IPS DF 6.9 (cell line): ENCODE data around the gene TOX2.

Experiments used
- DNase-seq: peaks from one replicate; pipeline ENCODE4 v3.0.0-alpha.2; 2013; ENCODE audit warnings: low read depth, low spot score
- H3K27ac ChIP-seq: one replicate; pipeline ENCODE4 v1.5.1; 2013; ENCODE audit warnings: low read length, control low read depth
- H3K27me3 ChIP-seq: 2 replicates; pipeline ENCODE4 v1.6.1; 2013; ENCODE audit warnings: mild to moderate bottlenecking, low read length; ENCODE audit not compliant: control insufficient read depth, insufficient read depth
- H3K36me3 ChIP-seq: 2 replicates; pipeline ENCODE4 v1.6.1; 2013; ENCODE audit warnings: low read length; ENCODE audit not compliant: control insufficient read depth, insufficient read depth
- H3K4me1 ChIP-seq: 2 replicates; pipeline ENCODE4 v1.6.1; 2013; ENCODE audit warnings: low read length; ENCODE audit not compliant: control insufficient read depth, insufficient read depth
- H3K4me3 ChIP-seq: 2 replicates; pipeline ENCODE4 v1.5.1; 2013; ENCODE audit warnings: mild to moderate bottlenecking, low read length
- H3K9me3 ChIP-seq: 2 replicates; pipeline ENCODE4 v1.6.1; 2013; ENCODE audit warnings: low read length, inconsistent platforms; ENCODE audit not compliant: control insufficient read depth, insufficient read depth
- WGBS: extraction: QIAGEN DNeasy Blood & Tissue Kit; methylation state at CpG from one replicate; pipeline ENCODE4 v1.1.7; 2013; ENCODE audit warnings: mixed read lengths, missing lambda C conversion rate; ENCODE audit not compliant: insufficient read length, insufficient coverage; 5-methylcytosine and 5-hydroxymethylcytosine counted together

TOX2 gene

DNA sequence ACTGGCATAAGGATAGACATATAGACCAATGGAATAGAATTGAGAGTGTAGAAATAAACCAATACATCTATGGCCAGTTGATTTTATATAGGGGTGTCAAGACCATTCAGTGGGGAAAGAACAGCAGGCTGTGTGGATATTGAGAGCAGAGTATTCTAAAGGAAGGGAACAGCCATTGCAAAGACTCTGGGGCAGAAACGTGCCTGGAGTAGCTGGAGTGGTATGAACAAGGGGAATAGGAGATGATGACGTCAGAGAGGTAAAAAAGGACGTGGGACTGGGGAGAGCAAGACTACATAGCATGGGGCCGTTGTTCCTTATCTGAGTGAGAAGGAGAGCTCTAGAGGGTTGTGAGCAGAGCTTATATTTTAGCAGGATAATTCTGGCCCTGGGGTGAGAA is 85.2 kb downstream of the TOX2 start:
- WGBS, result no CpG with 5 or more reads among the region's 4 CpGs
- H3K36me3 ChIP-seq, result no peaks in the 10 kb centered on the region
- H3K27ac ChIP-seq, result no peak overlapping the region
- no peaks in the 10 kb centered on the region for H3K27me3 ChIP-seq
- no peaks in the 10 kb centered on the region for H3K4me1 ChIP-seq
- H3K9me3 ChIP-seq, result no peaks in the 10 kb centered on the region
- H3K4me3 ChIP-seq, result no peak overlapping the region
- DNase-seq, result no peak

GRCh38 chr20:44001667-44002596 is 87.3 kb downstream of the TOX2 start:
- no peaks in the 10 kb centered on the region for H3K9me3 ChIP-seq
- no CpG with 5 or more reads among the region's 6 CpGs for WGBS
- no peak overlapping the region for H3K27ac ChIP-seq
- H3K4me3 ChIP-seq, result no peak overlapping the region
- no peaks in the 10 kb centered on the region for H3K4me1 ChIP-seq
- no peak for DNase-seq
- H3K27me3 ChIP-seq, result no peaks in the 10 kb centered on the region
- no peaks in the 10 kb centered on the region for H3K36me3 ChIP-seq

DNA sequence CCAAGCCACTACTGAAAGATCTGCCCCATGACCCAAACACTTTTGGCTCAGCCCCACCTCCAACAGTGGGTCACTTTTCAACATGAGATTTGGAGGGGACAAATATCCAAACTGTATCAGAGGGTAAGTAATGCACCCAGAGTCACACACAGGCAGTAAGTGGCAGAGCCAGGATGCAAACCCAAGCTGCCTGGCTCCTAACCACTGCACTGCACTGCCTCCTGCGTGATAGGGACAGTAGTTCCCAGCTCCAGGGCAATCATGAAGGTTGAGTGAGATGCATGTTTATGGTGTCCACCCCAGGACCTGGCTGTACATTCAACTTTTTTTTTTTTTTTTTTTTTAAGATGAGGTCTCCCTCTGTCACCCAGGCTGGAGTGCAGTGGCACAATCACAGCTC is 88.2 kb downstream of the TOX2 start:
- no peak for DNase-seq
- Histone ChIP-seq H3K4me1 (no peaks in the 10 kb centered on the region), H3K4me3 (no peak overlapping the region), H3K27ac (no peak overlapping the region), H3K36me3 (no peaks in the 10 kb centered on the region), H3K9me3 (no peaks in the 10 kb centered on the region), H3K27me3 (no peaks in the 10 kb centered on the region)
- no CpG with 5 or more reads among the region's 1 CpG for whole genome bisulfite sequencing

GRCh38 chr20:44003609-44004008 is 89.0 kb downstream of the TOX2 start:
- no CpG with 5 or more reads among the region's 5 CpGs for WGBS
- no peaks in the 10 kb centered on the region for H3K36me3 ChIP-seq
- no peaks in the 10 kb centered on the region for H3K4me1 ChIP-seq
- no peak overlapping the region for H3K4me3 ChIP-seq
- no peak for DNase-seq
- H3K9me3 ChIP-seq, result no peaks in the 10 kb centered on the region
- H3K27ac ChIP-seq, result no peak overlapping the region
- H3K27me3 ChIP-seq, result no peaks in the 10 kb centered on the region

GRCh38 chr20:44004306-44004915 is 89.8 kb downstream of the TOX2 start:
- no peaks in the 10 kb centered on the region for H3K9me3 ChIP-seq
- no peak for DNase-seq
- H3K4me1 ChIP-seq, result no peaks in the 10 kb centered on the region
- no CpG with 5 or more reads among the region's 4 CpGs for WGBS
- no peaks in the 10 kb centered on the region for H3K27me3 ChIP-seq
- no peak overlapping the region for H3K27ac ChIP-seq
- H3K4me3 ChIP-seq, result no peak overlapping the region
- H3K36me3 ChIP-seq, result no peaks in the 10 kb centered on the region

- no CpG with 5 or more reads among the region's 3 CpGs for WGBS
- Histone ChIP-seq H3K4me1 (no peaks in the 10 kb centered on the region), H3K36me3 (no peaks in the 10 kb centered on the region), H3K27ac (no peak overlapping the region), H3K27me3 (no peaks in the 10 kb centered on the region), H3K4me3 (no peak overlapping the region), H3K9me3 (no peaks in the 10 kb centered on the region)
- DNase-seq, result no peak
Observed at GRCh38 chr20:44005661-44006060, 91.0 kb downstream of the TOX2 start.

- Histone ChIP-seq H3K36me3 (no peaks in the 10 kb centered on the region), H3K27me3 (no peaks in the 10 kb centered on the region), H3K4me3 (no peak overlapping the region), H3K27ac (no peak overlapping the region), H3K4me1 (no peaks in the 10 kb centered on the region), H3K9me3 (no peaks in the 10 kb centered on the region)
- WGBS, result no CpG with 5 or more reads among the region's 6 CpGs
- no peak for DNase-seq
Observed at GRCh38 chr20:44006126-44006525, 91.5 kb downstream of the TOX2 start.

DNA sequence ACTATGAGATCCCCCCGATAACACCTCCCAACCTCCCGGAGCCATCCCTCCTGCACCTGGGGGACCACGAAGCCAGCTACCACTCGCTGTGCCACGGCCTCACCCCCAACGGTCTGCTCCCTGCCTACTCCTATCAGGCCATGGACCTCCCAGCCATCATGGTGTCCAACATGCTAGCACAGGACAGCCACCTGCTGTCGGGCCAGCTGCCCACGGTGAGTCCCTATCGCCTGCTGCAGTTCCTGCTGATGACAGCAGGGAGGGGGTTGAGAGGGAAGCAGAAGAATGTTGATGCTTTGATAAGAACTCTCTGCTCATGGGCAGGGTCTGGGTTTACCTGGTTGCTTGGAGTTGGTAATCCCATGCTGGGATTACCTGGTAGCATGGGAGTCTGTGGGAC is 91.9 kb downstream of the TOX2 start:
- Histone ChIP-seq H3K9me3 (no peaks in the 10 kb centered on the region), H3K27ac (no peak overlapping the region), H3K4me3 (no peak overlapping the region), H3K27me3 (no peaks in the 10 kb centered on the region), H3K36me3 (no peaks in the 10 kb centered on the region), H3K4me1 (no peaks in the 10 kb centered on the region)
- WGBS, result no CpG with 5 or more reads among the region's 9 CpGs
- DNase-seq, result no peak

DNA sequence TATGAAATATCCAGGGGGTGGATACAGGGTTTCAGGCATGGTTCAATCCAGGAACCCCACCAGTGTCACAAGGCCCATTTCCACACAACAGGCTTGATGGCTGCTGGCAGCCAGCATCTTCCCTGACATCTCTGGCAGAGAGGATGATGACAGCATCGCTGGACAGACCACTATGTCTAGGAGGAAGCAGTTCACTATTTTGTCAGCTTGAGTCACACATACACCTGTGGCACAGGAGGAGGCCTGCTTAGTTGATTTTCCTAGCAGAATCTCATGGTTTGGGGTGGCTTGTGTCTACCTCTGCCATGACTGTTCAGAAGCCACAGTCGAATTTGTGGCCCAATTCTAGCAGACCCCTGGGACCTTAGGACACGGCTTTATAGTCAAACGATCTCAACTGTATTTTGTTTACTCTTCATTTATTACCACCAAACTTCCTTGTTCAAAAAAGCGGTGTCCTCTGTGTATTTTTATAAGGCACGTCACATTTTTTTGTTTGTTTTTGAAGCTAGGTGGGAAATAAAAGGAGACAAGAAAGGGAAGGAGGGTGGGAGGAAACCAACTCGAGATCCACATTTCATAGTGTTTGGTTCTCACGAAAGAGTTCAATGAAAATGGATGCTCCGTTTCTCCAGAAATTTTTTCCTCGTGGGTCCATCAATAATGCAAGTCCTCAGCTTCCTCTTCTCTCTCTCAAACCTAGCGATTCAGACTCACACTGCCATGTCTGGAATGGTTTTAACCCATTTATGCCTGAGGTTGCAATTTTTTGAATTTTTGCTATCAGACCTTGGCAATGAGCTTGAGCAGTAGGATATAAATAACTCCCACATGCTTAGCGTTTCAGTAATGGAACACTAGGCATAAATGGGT is 94.4 kb downstream of the TOX2 start:
- Histone ChIP-seq H3K9me3 (no peaks in the 10 kb centered on the region), H3K4me1 (no peaks in the 10 kb centered on the region), H3K36me3 (no peaks in the 10 kb centered on the region), H3K27ac (no peak overlapping the region), H3K4me3 (no peak overlapping the region), H3K27me3 (no peaks in the 10 kb centered on the region)
- WGBS, result no CpG with 5 or more reads among the region's 12 CpGs
- DNase-seq, result no peak

DNA sequence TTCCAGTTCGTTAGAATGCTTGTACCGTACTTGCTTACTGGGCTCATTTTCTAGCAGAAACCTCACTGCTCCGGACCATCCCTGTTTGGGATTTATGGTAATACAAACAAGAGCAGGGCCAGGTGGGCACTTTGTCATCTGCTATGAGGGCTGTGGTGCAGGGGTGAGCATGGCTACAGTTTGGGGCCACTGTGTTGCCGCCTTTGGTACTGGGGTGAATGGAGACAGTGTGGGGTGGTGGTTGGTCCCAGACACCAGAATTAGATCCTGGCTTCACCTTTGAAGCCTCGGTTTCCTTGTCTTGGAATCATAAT is 95.0 kb downstream of the TOX2 start:
- DNase-seq, result no peak
- Histone ChIP-seq H3K4me1 (no peaks in the 10 kb centered on the region), H3K9me3 (no peaks in the 10 kb centered on the region), H3K4me3 (no peak overlapping the region), H3K27me3 (no peaks in the 10 kb centered on the region), H3K27ac (no peak overlapping the region), H3K36me3 (no peaks in the 10 kb centered on the region)
- WGBS, result no CpG with 5 or more reads among the region's 5 CpGs
